ENCODE measurements around the gene TMEM266.

- TF ChIP-seq EZH2 (optimal IDR thresholded peaks at IDR 0.05; ENCODE audit: low read depth, low read length) (no peak), CTCF (IDR thresholded peaks at IDR 0.05; ENCODE audit: low read length) (no peak), EZH2phosphoT487 (IDR thresholded peaks at IDR 0.05; ENCODE audit: low read length) (no peak)
Measured at GRCh38 chr15:76209942-76210341, 150.2 kb downstream of the TMEM266 start.

All from MM.1S (cell line).